Measurements from ENCODE around the gene GLIPR1. TPM values are rescaled to one million over a fixed set of nuclear protein-coding genes. Genes with fewer than 3 reads are reported as not detected.
A peak's percentile ranks its signal among the peaks of the same experiment; 100 is the strongest.

Gene GLIPR1
- total and polyA plus RNA-seq, 10 of the 15 experiments (the other 5 are each of a cell fraction or from before 2014, with no cell fraction given): 18.2 to 62.6 (median 32.2) TPM

- TF ChIP-seq ZNF687 (IDR thresholded peaks at IDR 0.05) (no peak), REST (IDR thresholded peaks at IDR 0.05; ENCODE audit: low read depth, low read length) (no peak), PML (IDR thresholded peaks at IDR 0.05; ENCODE audit: low read length) (no peak), RBBP5 (conservative IDR thresholded peaks at IDR 0.05) (no peak), RAD51 (IDR thresholded peaks at IDR 0.05) (no peak), ZNF274 (IDR thresholded peaks at IDR 0.05; ENCODE audit: insufficient read depth, insufficient read length) (no peak), MAX (IDR thresholded peaks at IDR 0.05; ENCODE audit: low read depth, low read length) (no peak), ZNF592 (IDR thresholded peaks at IDR 0.05) (no peak), STAT3 (IDR thresholded peaks at IDR 0.05; ENCODE audit: low read depth, low read length) (no peak), CREB1 (IDR thresholded peaks at IDR 0.05; ENCODE audit: low read depth) (peak; percentile 63), BCL11A (IDR thresholded peaks at IDR 0.05; ENCODE audit: low read depth, low read length) (no peak), ZNF24 (IDR thresholded peaks at IDR 0.05) (peak; percentile 16; the same call in 1 of the 2 replicates), NFIC (IDR thresholded peaks at IDR 0.05; ENCODE audit: low read depth, low read length) (peak; percentile 66; the same call in 1 of the 2 replicates), CBX5 (IDR thresholded peaks at IDR 0.05; ENCODE audit: low read depth) (no peak), RUNX3 (IDR thresholded peaks at IDR 0.05; ENCODE audit: low read length) (peak; percentile 92), CHD1 (IDR thresholded peaks at IDR 0.05; ENCODE audit: low read depth, low read length) (no peak), HDAC6 (IDR thresholded peaks at IDR 0.05; ENCODE audit: unreplicated experiment) (no peak), JUNB (IDR thresholded peaks at IDR 0.05) (peak; percentile 40; the same call in 1 of the 2 replicates)
Observed at GRCh38 chr12:75478116-75478794, 2.3 kb upstream of the GLIPR1 start (continued).

Measured in GM12878 (cell line).